Transverse colon (tissue), 3 donors: ENCODE measurements around the gene MARCHF3.

Source experiments
- CTCF ChIP-seq, 5 experiments: fragments of 200-600 bp in 3 of 5; fragments of 450-650 bp in 2 of 5; sonication (generic) in 3 of 5; IDR thresholded peaks; 1 replicate in 2 of 5; 2 replicates in 3 of 5; pipeline ENCODE4 v1.5.1; 2016 to 2017; ENCODE audit warnings: antibody characterized with exemption in 5 of 5, inconsistent platforms in 3 of 5, mild to moderate bottlenecking in 2 of 5, moderate library complexity in 1 of 5
- EP300 ChIP-seq: sonication (generic); formaldehyde crosslinking; IDR thresholded peaks from one replicate; pipeline ENCODE4 v1.6.1; 2017; ENCODE audit warnings: antibody characterized with exemption, low read depth
- POLR2A ChIP-seq: fragments of 450-650 bp; IDR thresholded peaks from one replicate; pipeline ENCODE4 v1.6.1; 2016; ENCODE audit warnings: antibody characterized with exemption, mild to moderate bottlenecking, moderate library complexity

DNA sequence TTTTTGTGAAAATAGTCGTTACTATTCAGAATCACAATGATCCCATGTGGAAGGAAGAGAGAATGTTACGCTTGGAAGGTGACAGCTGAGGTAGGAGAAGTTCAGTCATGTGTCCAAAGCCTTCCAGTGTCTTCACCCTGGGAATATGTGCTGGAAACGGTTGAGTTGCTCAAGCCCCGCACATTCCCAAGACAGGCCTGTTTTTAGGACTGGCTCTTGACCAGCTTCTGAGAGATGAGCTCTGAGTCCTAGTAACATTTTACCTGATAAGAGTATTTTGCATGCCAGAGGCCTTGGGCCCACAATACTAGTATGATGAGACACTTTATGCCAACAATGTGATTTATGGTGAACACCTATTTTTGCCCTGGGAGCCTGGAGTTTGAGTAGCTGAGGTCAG lies 151.7 kb downstream of the MARCHF3 start:
- no peak for TF ChIP-seq CTCF (IDR thresholded peaks at IDR 0.05)
- TF ChIP-seq POLR2A, result no peak
- no peak for TF ChIP-seq EP300
